GM12872 (cell line): ENCODE results near the gene CFD.

Source experiments
- TF ChIP-seq, protein P1 (sequence below): IDR thresholded peaks from 3 replicates; pipeline ENCODE4 v1.5.1; 2011; ENCODE audit warnings: low read depth, mild to moderate bottlenecking, low read length, moderate library complexity; ENCODE audit not compliant: insufficient read depth

CFD gene

DNA sequence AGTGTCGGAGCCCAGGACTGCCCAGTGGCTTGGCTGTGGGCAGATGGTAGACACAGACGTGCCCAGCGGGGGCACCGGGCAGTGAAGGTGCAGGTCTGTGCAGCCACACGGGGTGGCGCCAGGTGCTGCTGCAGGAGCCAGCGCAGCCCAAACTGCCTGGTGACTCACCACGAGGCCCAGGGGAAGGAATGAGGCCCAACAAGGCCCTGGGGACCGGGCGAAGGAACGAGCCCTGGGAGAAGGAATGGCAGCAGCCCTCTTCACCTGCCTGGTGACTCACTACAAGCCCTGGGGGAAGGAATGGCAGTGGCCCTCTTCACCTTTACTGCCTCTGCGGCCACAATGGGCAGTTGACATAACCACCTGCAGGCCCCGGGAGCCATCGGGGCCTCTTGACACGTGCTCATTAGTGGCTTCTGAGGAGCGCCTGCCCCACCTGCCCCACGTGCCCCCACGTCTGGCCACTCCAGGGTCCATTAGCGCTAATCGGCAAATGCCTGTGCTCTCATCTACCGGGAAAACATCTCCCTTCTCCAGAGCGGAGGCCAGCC lies 24.3 kb downstream of the CFD start:
- TF ChIP-seq, protein P1, sequence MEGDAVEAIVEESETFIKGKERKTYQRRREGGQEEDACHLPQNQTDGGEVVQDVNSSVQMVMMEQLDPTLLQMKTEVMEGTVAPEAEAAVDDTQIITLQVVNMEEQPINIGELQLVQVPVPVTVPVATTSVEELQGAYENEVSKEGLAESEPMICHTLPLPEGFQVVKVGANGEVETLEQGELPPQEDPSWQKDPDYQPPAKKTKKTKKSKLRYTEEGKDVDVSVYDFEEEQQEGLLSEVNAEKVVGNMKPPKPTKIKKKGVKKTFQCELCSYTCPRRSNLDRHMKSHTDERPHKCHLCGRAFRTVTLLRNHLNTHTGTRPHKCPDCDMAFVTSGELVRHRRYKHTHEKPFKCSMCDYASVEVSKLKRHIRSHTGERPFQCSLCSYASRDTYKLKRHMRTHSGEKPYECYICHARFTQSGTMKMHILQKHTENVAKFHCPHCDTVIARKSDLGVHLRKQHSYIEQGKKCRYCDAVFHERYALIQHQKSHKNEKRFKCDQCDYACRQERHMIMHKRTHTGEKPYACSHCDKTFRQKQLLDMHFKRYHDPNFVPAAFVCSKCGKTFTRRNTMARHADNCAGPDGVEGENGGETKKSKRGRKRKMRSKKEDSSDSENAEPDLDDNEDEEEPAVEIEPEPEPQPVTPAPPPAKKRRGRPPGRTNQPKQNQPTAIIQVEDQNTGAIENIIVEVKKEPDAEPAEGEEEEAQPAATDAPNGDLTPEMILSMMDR, result no peak

DNA sequence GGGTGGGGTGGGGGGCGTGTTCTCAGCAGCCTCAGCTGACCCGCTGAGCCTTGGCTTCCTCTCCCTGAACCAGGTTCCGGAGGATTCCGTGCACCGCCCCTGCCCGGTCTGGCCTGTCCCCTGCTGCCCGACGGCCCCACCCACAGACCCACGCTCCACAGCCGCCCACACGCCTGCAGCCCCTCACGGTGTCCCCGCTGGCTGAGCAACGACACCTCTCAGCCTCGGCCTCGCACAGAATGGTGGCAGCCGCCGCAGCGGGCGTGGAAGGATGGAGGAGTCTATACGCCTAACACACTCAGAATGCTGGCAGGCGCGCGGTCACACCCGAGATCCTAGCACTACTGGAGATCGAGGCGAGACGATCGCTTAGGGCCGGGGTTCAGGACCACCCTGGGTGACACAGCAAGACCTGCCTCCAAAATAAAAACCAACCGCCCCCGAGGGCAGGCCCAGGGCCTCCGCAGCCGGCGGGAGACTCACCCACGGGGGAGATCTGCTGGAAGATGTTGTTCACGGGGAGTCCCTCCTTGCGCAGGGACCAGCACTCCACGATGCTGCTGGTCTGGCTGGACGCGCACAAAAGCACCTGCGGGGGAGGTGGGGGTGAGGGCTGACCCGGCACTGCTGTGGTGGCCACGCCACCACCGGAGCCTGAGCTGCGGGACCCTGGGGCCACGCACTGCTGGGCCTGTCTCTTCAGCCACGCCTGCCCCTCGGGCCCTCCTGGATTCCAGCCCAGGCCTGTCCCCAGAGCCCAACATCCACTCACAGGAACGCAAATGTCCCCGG lies 25.2 kb downstream of the CFD start:
- TF ChIP-seq, protein P1, result no peak

DNA sequence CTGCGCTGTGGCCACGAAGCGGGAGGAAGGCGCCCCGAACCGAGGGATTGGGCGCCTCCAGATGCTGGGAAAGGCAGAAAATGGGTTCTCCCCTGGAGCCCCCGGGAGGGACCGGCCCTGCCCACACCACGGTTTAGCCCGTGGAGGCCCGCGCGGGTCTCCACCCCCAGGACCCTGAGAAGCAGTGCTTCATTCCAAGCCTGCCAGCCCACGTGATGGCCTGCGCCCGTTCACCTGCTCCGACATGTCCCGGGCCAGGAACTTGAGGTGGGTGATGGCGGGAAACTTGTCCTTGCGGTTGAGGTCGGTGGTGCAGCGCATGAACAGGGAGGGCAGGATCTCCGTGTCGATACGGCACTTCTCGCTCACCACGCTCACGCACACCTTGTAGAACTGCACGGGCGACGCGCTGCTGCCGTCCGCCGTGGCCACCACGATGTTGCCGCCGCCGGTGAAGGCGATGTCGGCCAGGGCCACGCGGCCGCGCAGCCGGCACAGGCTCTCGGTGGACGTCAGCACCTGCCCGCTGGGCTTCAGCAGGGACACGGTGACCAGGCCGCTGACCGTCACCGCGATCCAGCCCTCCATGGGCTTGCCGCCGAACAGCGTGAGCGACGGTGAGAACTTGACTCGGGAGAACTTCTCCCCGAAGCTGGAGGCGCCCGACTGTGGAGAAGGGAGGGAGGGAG lies 26.2 kb downstream of the CFD start:
- TF ChIP-seq, protein P1, result no peak

DNA sequence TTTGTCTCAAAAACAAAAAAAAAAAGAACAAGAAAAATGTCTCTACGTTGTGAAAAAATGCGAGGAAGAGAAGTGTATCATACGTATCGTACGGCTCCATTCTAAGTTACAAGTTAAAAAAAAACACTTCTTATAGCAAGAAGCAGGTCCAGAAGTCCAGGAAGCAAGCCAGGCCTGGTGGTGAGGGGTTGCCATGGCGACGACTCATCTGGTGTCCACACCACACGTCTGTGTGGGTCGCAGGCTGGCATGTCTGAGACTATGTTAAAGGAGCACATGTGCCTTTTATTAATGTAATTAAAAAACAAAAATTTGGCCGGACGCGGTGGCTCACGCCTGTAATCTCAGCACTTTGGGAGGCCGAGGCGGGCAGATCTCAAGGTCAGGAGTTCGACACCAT lies 27.6 kb downstream of the CFD start:
- TF ChIP-seq, protein P1, result no peak

DNA sequence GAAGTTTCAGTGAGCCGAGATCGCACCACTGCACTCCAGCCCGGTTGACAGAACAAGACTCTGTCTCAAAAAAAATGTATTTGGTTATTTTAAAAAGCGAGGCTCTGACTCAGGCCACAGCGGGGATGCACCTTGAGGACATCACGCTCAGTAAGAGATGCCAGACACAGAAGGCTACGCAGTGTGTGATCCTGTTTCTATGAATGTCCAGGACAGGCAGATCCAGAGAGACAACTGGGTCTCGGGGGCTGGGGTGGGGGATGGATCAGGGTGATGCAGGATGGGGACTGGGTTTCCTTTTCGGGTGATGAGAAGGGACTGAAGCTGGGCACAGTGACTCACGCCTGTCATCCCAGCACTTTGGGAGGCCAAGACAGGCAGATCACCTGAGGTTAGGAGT lies 28.1 kb downstream of the CFD start:
- TF ChIP-seq, protein P1, result no peak

DNA sequence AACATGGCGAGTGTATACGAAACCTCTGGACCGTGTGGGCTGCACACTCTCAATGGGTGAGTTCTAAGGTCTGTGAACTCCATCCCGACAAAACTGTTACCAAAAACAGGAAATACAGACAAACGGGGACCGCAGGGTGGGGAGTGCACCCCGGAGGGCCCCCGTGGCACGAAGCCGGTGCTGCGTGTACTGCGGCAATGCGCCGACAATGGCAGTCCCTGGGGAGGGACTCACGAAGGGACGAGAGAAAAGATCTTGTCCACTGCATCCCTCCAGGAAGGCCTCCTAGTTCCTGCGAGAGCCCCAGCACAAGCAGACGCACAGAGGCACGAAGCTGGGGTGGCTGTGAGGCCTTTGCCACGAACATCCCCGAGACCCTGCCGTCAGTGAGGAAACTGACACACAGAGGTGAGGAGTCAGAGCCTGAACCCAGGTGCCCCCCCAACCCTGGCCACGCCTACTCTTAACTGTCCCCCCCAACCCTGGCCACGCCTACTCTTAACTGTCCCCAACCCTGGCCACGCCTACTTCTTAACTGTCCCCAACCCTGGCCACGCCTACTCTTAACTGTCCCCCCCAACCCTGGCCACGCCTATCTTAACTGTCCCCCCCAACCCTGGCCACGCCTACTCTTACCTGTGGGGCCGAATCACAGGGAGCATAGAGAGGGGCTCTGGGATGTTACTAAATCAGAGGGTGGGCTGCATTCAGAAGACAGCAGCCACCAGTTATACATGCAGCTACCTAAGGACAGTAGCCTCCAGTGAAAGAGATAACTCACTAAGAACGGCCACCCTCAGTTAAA lies 29.3 kb downstream of the CFD start:
- TF ChIP-seq, protein P1, result no peak
